H1 (cell line): ENCODE results near the gene FFAR2. TPM values are rescaled to one million over a fixed set of nuclear protein-coding genes. Genes with fewer than 3 reads are reported as not detected.

ENCODE experiments used
- RNF2 ChIP-seq: fragments of 200-900, 300-1000 bp; sonication (generic); IDR thresholded peaks from 2 replicates; pipeline ENCODE4 v1.7.1; 2016; ENCODE audit warnings: borderline replicate concordance, low read depth, mild to moderate bottlenecking, antibody characterized with exemption, low read length; ENCODE audit not compliant: poor library complexity, severe bottlenecking; ENCODE audit errors: missing control alignments
- RXRA ChIP-seq: IDR thresholded peaks from 2 replicates; pipeline ENCODE4 v1.6.1; 2011; ENCODE audit warnings: low read depth, mild to moderate bottlenecking, low read length, moderate library complexity; ENCODE audit not compliant: insufficient read depth
- SP4 ChIP-seq: IDR thresholded peaks from 2 replicates; pipeline ENCODE4 v1.6.1; 2012; ENCODE audit warnings: low read length, inconsistent platforms
- polyA plus RNA-seq, 7 experiments: library from polyadenylated mRNA; depleted of rRNA in 3 of 7; stranded (reverse) in 5 of 7; unstranded in 2 of 7; fragments of >200 nt in 5 of 7; fragments of 200-250 nt in 2 of 7; gene quantifications; 1 replicate in 5 of 7; 2 replicates in 1 of 7; 4 replicates in 1 of 7; pipeline versions ENCODE4 v1.2.1 to v1.2.3, GENCODE V29; 2011 to 2013; ENCODE audit warnings: missing spikeins in 2 of 7, mixed read lengths in 2 of 7
- total RNA-seq: library from RNA; stranded (reverse); fragmentation: NEBNext Ultra II Directional; extraction: Animal tissue kit (Norgen Biotek cat#: 25700); gene quantifications from 2 replicates; pipeline ENCODE4 v1.2.1, GENCODE V29; 2021

Gene FFAR2
- total and polyA plus RNA-seq, 2 of the 8 experiments (the other 6 are each of a cell fraction or from before 2014, with no cell fraction given): not detected

GRCh38 chr19:35429698-35430408, 18.2 kb upstream of the FFAR2 start (continued):
- no peak for TF ChIP-seq RXRA
- no peak for TF ChIP-seq RNF2
- TF ChIP-seq SP4: no peak
